ENCODE results near the gene AGBL1.

AGBL1 gene

DNA sequence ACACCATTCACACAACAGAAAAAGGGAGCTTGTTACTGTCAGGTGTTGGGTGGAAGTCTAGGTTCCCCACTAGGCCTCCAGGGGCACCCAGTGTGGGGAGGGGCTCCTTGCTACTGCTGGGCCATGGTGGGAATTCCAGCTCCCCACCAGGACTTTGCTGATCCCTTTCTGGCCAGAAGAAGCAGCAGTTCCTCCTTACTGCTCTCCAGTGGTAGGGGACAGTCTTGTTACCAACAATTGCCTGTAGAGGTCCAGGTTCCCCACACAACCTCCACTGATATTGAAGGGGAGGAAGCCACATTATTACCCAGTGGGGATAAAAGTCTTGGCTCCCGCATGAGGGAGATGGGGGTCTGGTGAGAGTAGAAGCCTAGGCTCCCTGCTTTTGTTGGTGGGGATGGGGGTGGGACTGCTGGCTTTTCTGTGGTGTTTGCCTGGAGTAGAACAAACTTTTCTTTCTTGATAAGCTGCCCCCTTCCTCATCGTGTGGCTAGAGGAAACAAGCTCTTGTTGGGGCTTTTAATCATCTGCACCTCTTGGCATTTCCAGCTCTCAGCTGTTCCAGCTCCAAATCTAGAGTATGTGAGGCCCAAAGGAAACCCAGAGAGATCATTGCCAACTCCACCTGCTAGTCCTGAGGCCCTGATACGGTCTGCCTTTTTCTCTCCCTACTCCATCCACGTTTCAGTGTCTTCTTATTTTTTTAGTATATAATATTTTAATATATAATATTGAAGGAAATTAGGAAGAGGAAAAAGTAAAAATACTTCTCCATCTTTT lies 824.2 kb downstream of the AGBL1 start:
- DNase-seq: no peak

DNA sequence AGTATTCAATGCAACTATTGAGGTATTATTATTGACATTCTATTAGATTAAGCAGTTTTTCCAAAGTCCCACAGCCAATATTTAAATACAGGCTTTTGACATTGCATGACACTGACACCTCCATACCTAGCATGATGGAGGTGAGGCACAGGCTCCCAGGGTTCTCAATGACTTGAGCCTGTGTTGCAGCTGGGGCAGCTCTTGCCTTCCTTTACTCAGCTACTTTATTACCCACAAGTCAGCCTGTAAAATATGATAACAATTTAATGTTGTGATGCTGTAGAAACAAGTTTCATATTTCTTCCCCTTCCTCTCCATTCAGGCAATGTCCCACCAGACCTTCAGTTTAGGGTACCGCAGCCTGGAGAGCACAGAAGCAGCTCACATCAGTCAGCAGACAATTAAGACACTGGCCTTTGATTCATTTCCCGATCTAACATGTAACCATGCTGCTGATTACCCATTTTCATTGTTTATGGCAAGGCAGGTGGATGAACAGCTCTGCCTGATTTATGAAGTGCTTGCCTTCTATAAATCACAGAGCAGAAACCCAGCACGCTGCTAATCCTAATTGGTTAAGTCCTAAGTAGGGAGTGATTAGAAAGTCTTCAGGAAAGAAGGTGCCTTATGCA lies 826.1 kb downstream of the AGBL1 start:
- DNase-seq: no peak

- DNase-seq: no peak
Observed at GRCh38 chr15:86906376-86906775, 826.7 kb downstream of the AGBL1 start.

GRCh38 chr15:86911022-86911421 lies 831.4 kb downstream of the AGBL1 start:
- no peak for DNase-seq

- no peak for DNase-seq
Observed at GRCh38 chr15:86912661-86913060, 833.0 kb downstream of the AGBL1 start.

GRCh38 chr15:86915811-86916331 lies 836.2 kb downstream of the AGBL1 start:
- DNase-seq: no peak

- DNase-seq: no peak
Observed at GRCh38 chr15:86916671-86917360, 837.1 kb downstream of the AGBL1 start.

DNA sequence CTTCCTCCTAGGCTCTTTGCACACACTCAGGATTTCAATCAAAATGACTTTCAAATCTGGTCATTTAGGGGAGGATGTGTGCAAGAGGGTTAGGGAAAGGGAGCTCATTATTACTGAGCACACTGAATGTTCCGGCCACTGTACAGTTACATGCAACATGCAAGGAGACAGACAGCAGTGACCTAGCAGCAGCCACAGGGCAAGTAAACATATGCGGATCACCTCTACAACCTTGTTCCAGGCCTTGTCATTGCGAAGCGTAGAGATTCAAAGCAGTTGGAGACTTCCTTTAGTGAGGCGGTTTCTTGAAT lies 837.6 kb downstream of the AGBL1 start:
- no peak for DNase-seq

DNA sequence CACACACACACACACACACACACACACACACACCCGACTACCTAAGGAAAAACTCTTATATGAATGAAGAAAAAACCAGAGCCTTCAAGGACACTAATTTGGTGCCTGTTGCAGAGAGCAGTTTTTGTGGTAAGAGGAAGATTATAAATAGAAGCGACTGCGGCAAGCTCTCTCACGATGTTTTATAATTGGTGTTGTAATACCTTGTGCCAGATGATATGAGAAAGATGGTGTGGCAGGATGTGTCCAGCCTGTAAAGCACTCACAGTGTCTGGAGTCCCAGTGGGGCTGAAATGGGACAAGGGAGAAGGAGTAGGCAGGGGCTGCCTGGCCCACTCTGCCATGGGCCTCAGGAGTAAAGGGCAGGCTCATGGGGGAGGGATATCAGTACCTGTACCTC lies 839.9 kb downstream of the AGBL1 start:
- DNase-seq: no peak

- DNase-seq: no peak
Observed at GRCh38 chr15:86929461-86929860, 849.8 kb downstream of the AGBL1 start.

DNA sequence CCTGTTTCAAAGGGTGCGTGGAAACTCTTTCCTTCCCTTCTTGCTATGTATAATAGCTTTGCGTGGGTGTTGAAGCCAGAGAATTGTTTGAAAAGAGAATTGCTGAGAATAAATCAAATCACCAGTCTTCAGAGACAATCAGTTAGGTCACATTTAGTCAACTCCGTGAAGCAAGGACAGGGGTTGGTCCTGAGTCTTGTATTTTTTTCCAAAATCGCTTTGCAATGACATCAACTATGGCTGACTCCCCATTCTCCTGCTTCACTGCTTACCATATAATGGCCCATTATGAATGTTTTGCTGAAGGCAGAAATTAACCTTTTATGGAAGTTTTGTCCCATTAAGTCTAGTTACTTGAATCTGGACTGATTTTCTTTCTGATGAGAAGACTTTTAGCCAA lies 852.8 kb downstream of the AGBL1 start:
- no peak for DNase-seq

DNA sequence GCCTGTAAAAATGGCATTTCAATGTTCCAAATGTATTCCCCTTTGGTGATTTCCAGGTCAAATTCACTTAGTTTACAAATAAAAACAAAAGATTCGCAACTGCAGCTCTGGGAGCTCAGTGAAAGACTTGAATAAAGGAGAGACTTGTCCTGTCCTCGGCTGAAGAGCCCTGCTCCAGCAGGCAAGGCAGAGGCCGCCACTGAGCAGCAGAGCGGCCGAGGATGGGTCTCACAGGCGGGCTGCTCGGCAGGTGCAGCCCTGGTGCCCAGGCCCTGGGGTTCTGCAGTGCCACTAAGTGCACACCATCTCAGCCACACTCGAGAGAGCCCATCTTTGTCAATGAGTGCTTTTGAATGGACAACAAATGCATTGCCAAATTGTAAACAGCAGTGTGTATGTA lies 856.2 kb downstream of the AGBL1 start:
- DNase-seq: no peak

DNA sequence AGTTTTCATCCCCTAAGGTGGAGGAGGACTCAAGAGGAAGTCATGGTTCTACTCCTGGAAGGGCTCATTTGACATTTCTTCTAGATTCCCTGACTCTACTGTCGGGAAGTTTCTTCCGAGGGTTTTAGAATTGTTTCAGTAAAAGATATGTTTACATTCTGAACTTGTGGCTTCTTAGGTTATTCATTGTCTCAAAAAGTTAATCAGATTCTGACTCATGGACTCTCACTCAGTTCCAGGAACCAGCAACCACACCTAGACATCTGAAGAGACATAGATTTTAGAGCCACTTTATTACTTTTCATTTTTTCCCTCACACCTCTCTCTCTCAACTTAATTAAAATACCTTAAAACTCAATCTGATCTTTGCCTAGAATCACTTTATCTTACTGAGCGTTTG lies 862.6 kb downstream of the AGBL1 start:
- no peak for DNase-seq

- no peak for DNase-seq
Observed at GRCh38 chr15:86948719-86949118, 869.0 kb downstream of the AGBL1 start.

DNA sequence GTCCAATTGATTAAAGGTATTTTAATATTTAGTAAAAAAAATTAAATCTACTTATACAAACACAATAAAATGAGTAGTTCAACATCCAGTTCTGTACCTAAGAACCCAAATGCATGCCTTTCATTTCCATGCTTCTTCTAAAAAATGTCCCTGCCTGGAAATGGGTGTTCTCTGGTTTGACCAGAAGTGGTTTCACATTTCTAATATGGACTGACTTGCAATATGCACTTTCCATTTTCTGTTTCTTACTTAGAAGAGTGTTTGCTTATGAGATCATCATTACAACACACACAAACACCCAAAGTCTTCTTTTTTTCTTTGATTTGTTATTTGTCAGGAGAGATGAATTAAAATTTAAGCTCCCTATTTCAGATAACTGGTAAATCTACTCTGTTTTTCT lies 879.6 kb downstream of the AGBL1 start:
- DNase-seq: no peak

DNA sequence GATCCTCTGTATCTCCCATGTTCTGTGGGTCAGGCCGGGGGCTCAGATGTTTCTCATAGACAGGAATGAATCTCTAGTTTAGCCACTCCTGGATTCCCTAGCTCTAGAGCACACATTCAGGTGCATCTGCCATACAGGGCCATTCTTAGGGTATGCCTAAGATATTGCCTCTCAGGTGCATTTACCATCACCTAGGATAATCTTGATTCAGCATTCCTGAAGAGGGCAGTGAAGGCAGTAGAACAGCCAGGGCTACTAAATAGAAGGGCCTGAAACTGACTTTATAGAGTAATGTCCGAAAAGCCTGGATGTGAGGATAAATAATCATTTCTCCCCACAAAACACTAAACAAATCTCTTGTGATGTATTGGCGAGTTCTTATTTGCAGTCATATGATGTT lies 882.0 kb downstream of the AGBL1 start:
- no peak for DNase-seq

- DNase-seq: no peak
Observed at GRCh38 chr15:86964271-86964670, 884.6 kb downstream of the AGBL1 start.

GRCh38 chr15:86968244-86968643 lies 888.6 kb downstream of the AGBL1 start:
- DNase-seq: no peak

- DNase-seq: no peak
Observed at GRCh38 chr15:86969364-86969763, 889.7 kb downstream of the AGBL1 start.

DNA sequence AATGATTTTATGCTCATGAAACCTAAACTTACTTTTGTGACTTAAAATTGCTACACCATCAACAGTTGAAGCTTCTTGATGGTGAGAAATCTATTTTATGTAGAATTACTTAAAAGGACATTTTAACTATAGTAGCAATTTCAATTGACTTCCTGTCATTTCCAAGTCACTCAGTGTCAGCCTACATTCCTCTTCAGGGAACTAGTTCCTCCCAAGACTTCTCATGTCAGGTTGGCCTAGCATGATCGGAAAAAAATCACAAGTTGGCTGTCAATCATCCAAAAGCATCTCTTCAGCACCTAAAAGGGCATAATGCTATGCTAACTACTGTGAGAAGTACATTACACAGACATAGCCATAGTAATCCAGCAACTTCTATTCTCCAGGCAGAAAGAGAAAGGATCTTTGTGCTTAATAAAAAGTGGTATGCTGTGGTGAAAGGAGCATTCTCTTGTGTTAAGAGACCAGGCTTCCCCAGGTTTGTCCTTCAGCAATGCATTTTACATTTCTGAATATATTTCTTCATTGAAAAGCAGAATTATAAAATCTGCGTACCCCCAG lies 893.7 kb downstream of the AGBL1 start:
- no peak for DNase-seq

DNA sequence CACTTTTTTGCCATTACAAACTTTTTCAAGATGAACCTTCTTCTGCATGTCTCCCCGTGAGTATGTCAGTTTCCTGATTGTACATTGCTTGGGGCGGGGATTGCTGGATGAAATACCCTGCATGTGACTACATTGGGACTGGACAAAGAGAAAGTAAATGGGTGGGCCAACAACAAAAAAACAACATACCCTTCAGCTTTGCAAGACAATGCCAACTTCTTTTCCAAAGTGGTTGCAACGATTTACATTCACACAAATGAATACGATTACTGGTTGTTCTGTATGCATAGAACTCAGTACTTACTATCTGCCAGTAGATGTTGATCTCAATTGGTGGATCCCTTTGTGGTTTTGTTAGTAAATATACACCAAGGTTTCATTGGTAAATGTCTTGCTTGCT lies 908.4 kb downstream of the AGBL1 start:
- no peak for DNase-seq

- DNase-seq: no peak
Observed at GRCh38 chr15:87021751-87022150, 942.1 kb downstream of the AGBL1 start.

GRCh38 chr15:87031540-87032230 lies 952.0 kb downstream of the AGBL1 start:
- DNase-seq: no peak

All from NCI-H1436 treated with DMSO at 0.1 percent for 48 hours (cell line).